Measurements from ENCODE around the gene HAND1.

The HAND1 gene

DNA sequence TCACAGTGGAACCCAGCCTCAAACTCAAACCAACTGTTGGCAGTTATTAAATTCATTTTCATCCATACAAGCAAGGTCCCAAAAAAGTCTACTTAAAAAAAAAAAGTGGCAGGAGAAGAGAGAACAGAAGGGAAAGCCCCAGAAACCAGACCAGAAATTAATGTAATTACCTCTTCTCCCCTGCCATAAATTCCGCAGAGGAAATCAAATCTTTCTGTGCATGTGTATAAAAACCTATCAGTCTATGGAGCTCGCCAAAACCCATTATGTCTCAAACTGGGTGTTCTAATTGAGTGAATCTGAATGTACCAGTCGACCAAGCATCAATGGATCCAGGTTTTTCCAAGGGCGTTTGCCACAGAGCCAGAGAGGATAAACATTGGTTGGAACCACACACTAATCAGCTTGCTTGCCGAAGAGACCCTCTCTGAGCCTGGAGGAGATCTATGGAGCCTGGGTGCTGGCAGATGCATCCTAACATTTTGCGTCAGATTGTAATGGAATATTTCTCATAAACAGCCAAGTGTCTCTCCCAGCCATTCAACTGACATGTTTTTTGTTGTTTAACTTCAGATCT lies 7.9 kb upstream of the HAND1 start:
- TF ChIP-seq, protein P1, sequence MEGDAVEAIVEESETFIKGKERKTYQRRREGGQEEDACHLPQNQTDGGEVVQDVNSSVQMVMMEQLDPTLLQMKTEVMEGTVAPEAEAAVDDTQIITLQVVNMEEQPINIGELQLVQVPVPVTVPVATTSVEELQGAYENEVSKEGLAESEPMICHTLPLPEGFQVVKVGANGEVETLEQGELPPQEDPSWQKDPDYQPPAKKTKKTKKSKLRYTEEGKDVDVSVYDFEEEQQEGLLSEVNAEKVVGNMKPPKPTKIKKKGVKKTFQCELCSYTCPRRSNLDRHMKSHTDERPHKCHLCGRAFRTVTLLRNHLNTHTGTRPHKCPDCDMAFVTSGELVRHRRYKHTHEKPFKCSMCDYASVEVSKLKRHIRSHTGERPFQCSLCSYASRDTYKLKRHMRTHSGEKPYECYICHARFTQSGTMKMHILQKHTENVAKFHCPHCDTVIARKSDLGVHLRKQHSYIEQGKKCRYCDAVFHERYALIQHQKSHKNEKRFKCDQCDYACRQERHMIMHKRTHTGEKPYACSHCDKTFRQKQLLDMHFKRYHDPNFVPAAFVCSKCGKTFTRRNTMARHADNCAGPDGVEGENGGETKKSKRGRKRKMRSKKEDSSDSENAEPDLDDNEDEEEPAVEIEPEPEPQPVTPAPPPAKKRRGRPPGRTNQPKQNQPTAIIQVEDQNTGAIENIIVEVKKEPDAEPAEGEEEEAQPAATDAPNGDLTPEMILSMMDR (IDR thresholded peaks at IDR 0.05; ENCODE audit: extremely low read depth, insufficient read depth, missing control alignments), result no peak
- no peak for DNase-seq (ENCODE audit: low spot score)
- in situ Hi-C loops (cut with MboI; ENCODE audit: low pct_unique_long_range_greater_than_20kb, low sequenced_read_pairs, unreplicated experiment), result no loop called here

DNA sequence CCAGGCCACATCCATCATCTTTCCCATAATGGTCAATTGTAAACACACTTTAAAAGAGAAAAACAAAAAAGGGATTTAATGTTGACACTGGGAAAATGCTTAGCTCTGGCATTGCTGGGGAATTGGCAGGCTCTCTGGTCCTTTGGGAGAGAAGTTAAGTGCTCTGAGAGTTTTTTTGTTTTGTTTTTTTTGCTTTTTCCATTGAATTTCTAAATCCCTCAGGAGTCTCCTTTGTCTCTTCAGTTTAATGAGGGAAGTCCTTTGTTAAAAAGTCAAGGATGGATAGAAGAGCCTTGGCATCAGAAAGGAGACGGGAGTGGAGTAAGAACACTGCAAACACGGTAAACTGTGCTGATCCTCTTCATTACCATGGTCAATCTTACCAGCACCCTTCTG lies 7.1 kb upstream of the HAND1 start:
- no peak for DNase-seq (ENCODE audit: low spot score)
- TF ChIP-seq, protein P1 (IDR thresholded peaks at IDR 0.05; ENCODE audit: extremely low read depth, insufficient read depth, missing control alignments), result no peak
- in situ Hi-C loops (cut with MboI; ENCODE audit: low pct_unique_long_range_greater_than_20kb, low sequenced_read_pairs, unreplicated experiment), result no loop called here

DNA sequence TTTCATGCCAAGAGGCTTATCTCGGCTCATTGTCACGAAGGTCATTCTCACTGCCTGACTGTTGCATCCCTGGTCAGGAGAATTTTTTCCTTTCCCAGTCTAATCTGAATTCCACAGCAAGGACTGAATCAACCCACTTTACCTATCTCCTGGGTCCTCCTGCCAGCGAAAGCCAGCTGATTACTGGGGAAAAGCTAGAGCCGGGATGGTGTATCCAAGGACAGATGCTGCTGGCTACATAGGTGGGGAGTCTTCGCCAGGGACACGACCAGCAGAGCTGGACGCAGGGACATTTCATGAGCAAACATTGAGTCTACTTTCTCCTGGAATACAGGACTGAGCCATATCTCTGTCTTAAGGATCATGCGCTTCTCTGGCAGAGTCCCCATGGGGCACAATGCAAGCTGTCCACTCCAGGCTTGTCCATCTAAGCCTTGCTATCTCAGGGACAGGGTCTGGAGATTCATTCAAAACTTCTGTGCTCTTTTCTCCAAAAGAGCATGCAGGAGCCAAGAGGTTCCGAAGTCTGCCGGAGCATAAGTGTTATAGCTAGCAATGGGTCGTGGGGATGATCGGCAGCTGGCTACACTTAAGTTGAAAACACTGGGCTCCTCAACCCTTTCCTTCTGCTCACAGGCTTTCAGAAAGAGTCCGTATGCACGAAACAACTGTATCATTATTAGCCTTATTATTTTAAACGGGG lies 6.5 kb upstream of the HAND1 start:
- in situ Hi-C loops (cut with MboI; ENCODE audit: low pct_unique_long_range_greater_than_20kb, low sequenced_read_pairs, unreplicated experiment), result no loop called here
- TF ChIP-seq, protein P1 (IDR thresholded peaks at IDR 0.05; ENCODE audit: extremely low read depth, insufficient read depth, missing control alignments), result no peak
- no peak for DNase-seq (ENCODE audit: low spot score)

DNA sequence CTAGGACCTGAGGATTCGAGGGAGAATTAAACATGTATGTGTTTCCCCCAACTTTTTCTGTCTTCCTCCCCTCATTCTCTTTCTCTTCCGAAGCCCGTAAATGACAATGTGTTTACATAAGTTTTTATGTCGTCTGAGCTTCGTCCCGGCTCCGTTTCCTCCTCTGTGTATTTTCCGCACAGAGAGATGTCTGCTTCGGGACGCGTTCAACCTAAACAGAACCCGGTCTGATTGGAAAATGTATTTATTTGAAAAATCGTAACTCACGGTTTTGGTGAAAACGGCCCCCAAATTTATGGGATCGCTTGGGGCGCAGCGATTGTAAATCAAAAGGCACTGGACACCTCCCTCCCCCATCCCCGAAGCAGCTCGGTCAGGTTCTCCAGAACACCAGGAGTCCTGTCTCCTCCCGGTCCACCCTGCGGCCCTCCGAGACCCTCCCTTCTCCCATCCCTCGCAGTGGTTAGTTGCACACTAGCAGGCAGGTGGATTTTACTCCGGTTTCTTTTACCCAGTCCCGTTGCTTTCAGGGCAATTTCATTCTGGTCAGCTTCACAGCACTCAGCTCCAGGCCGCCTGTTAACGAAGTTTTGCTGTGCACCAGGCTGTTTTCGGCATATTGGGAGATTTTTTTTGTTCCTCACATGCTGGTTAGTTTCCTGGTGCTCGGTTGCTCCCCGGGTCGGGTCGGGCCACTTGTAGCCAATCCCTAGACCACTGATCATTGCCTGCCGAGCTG lies 5.8 kb upstream of the HAND1 start:
- TF ChIP-seq, protein P1 (IDR thresholded peaks at IDR 0.05; ENCODE audit: extremely low read depth, insufficient read depth, missing control alignments), result no peak
- in situ Hi-C loops (cut with MboI; ENCODE audit: low pct_unique_long_range_greater_than_20kb, low sequenced_read_pairs, unreplicated experiment), result no loop called here
- no peak for DNase-seq (ENCODE audit: low spot score)

DNA sequence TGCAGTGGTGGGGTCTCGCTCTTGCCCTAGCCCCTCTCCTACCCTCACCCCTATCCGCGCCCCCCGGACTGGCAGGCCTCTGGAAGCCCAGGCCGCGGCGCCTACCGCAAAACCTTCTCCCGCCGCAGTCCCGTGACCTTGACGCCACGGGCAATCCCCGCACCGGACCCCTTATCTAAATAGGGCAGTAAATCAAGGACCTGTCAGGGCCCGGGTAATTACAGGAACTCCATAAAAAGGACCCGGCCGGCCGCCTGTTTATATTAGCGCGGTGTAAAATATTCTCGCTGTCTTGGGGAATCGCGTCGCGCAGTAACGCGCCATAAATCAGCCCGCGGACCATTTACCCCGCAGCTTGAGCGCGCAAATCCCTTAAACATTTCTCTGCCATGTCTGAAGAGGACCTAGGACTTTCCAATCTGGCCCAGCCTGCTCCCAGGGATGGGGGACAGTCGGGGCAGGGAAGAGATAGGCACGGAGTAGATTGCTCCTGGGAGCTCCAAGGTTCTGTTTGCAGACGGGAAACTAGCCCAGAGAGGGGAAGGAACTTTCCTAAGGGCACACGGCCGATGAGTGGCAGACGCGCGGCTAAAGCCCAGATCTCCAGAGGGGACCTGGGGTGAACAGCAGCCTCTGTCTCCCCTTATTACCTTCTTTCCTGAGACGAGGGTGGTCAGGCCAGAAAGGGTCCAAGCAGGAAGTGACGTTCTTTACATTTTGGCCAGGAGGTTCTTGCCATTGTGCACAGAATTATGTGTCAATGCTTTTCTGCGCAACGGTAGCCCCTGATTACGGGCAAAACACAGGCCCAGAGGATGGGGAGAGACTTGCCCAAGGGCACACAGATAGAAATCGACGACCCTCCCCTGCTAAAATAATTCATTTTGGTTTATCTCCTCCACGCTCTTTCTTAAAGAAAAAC lies 4.8 kb upstream of the HAND1 start:
- DNase-seq (ENCODE audit: low spot score), result no peak
- in situ Hi-C loops (cut with MboI; ENCODE audit: low pct_unique_long_range_greater_than_20kb, low sequenced_read_pairs, unreplicated experiment), result no loop called here
- TF ChIP-seq, protein P1 (IDR thresholded peaks at IDR 0.05; ENCODE audit: extremely low read depth, insufficient read depth, missing control alignments), result no peak

All from GM13977 (cell line).